ENCODE measurements around the gene KIAA1549. TPM values are rescaled to one million over a fixed set of nuclear protein-coding genes. Genes with fewer than 3 reads are reported as not detected.
A peak's percentile ranks its signal among the peaks of the same experiment; 100 is the strongest.

Gene KIAA1549
- total RNA-seq, 2 experiments from 2014 or later, result 0.46 to 0.53 TPM

GRCh38 chr7:138845711-138846110 is 135.5 kb downstream of the KIAA1549 start:
- H3K4me1 Mint-ChIP-seq, result no peaks in the 10 kb centered on the region
- H3K36me3 Mint-ChIP-seq (ENCODE audit: low read depth), result no peaks in the 10 kb centered on the region
- peaks cover 4% of the 10 kb centered on the region for H3K9me3 Mint-ChIP-seq (ENCODE audit: low read depth)
- ChIA-PET CTCF (no interaction called here), POLR2A (no interaction called here)
- DNase-seq (no peak), ATAC-seq (no peak)
- no peak overlapping the region for H3K4me3 Mint-ChIP-seq
- H3K27me3 Mint-ChIP-seq, result no peaks in the 10 kb centered on the region
- no peak overlapping the region for H3K27ac Mint-ChIP-seq
- intact Hi-C loops (cut with DNase I, micrococcal nuclease), result no loop called here

GRCh38 chr7:138843632-138844580 is 137.3 kb downstream of the KIAA1549 start:
- DNase-seq (no peak), ATAC-seq (no peak)
- no peaks in the 10 kb centered on the region for H3K36me3 Mint-ChIP-seq (ENCODE audit: low read depth)
- ChIA-PET CTCF (interaction anchor here (0.6 kb wide), 2 partner anchors 69 to 210 kb away, joined by 3 read pairs; no protein-coding TSS in a partner anchor), POLR2A (no interaction called here)
- no peak overlapping the region for H3K4me3 Mint-ChIP-seq
- peaks cover 4% of the 10 kb centered on the region for H3K27me3 Mint-ChIP-seq
- intact Hi-C loops (cut with DNase I, micrococcal nuclease), result no loop called here
- no peaks in the 10 kb centered on the region for H3K9me3 Mint-ChIP-seq (ENCODE audit: low read depth)
- no peaks in the 10 kb centered on the region for H3K4me1 Mint-ChIP-seq
- no peak overlapping the region for H3K27ac Mint-ChIP-seq

GRCh38 chr7:138842111-138842510 is 139.1 kb downstream of the KIAA1549 start:
- H3K36me3 Mint-ChIP-seq (ENCODE audit: low read depth), result no peaks in the 10 kb centered on the region
- POLR2A ChIA-PET, result no interaction called here
- H3K4me1 Mint-ChIP-seq, result no peaks in the 10 kb centered on the region
- ATAC-seq, result no peak
- CTCF ChIA-PET, result interaction anchor here (0.7 kb wide), 1 partner anchor 29 kb away, joined by 3 read pairs; no protein-coding TSS in a partner anchor
- H3K27me3 Mint-ChIP-seq, result peaks cover 4% of the 10 kb centered on the region
- DNase-seq, result no peak
- H3K27ac Mint-ChIP-seq, result no peak overlapping the region
- H3K9me3 Mint-ChIP-seq (ENCODE audit: low read depth), result no peaks in the 10 kb centered on the region
- intact Hi-C loops (cut with DNase I, micrococcal nuclease), result no loop called here
- no peak overlapping the region for H3K4me3 Mint-ChIP-seq

GRCh38 chr7:138838166-138838565 is 143.0 kb downstream of the KIAA1549 start:
- H3K4me1 Mint-ChIP-seq, result peaks cover 10% of the 10 kb centered on the region
- no peak for DNase-seq
- H3K27me3 Mint-ChIP-seq, result peaks cover 13% of the 10 kb centered on the region
- intact Hi-C loops (cut with DNase I, micrococcal nuclease), result no loop called here
- ChIA-PET POLR2A (no interaction called here), CTCF (no interaction called here)
- no peak for ATAC-seq
- no peak overlapping the region for H3K4me3 Mint-ChIP-seq
- no peaks in the 10 kb centered on the region for H3K9me3 Mint-ChIP-seq (ENCODE audit: low read depth)
- no peaks in the 10 kb centered on the region for H3K36me3 Mint-ChIP-seq (ENCODE audit: low read depth)
- no peak overlapping the region for H3K27ac Mint-ChIP-seq

DNA sequence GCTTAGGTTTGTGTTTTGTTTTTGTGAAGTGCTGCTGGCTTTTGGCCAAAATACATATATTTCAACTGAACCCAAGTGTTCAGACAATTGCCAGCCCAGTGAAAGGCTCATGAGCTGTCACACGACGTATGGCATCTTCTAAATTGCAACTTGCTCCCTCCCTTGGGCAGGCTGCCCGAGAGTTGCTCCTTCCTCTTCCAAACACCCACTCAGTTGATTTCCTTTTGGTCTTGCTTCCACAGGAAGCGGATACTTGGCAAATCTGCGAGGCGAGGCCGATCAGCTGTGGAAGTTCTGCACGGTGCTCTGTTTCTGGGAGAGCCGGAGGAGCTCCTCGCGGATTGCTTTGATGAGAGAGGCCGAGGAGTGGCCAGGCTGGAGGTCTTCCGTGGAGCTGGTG is 143.6 kb downstream of the KIAA1549 start:
- intact Hi-C loops (cut with DNase I, micrococcal nuclease), result no loop called here
- H3K4me1 Mint-ChIP-seq, result peaks cover 10% of the 10 kb centered on the region
- H3K9me3 Mint-ChIP-seq (ENCODE audit: low read depth), result no peaks in the 10 kb centered on the region
- no peak for ATAC-seq
- DNase-seq, result no peak
- no peak overlapping the region for H3K4me3 Mint-ChIP-seq
- H3K27ac Mint-ChIP-seq, result no peak overlapping the region
- no peaks in the 10 kb centered on the region for H3K36me3 Mint-ChIP-seq (ENCODE audit: low read depth)
- CTCF ChIA-PET, result interaction anchor here (0.6 to 1.2 kb wide), 3 partner anchors 14 to 222 kb away, joined by 3 read pairs; no protein-coding TSS in a partner anchor
- peaks cover 13% of the 10 kb centered on the region for H3K27me3 Mint-ChIP-seq
- POLR2A ChIA-PET, result no interaction called here

GRCh38 chr7:138835087-138835486 is 146.1 kb downstream of the KIAA1549 start:
- Mint-ChIP-seq H3K36me3 (ENCODE audit: low read depth) (no peaks in the 10 kb centered on the region), H3K27me3 (peaks cover 15% of the 10 kb centered on the region), H3K9me3 (ENCODE audit: low read depth) (no peaks in the 10 kb centered on the region), H3K27ac (no peak overlapping the region), H3K4me1 (peaks cover 10% of the 10 kb centered on the region), H3K4me3 (no peak overlapping the region)
- CTCF ChIA-PET, result no interaction called here
- no peak for DNase-seq
- intact Hi-C loops (cut with DNase I, micrococcal nuclease), result no loop called here
- POLR2A ChIA-PET, result no interaction called here
- ATAC-seq, result no peak

GRCh38 chr7:138834583-138834982 is 146.6 kb downstream of the KIAA1549 start:
- H3K4me3 Mint-ChIP-seq, result no peak overlapping the region
- no peaks in the 10 kb centered on the region for H3K9me3 Mint-ChIP-seq (ENCODE audit: low read depth)

DNA sequence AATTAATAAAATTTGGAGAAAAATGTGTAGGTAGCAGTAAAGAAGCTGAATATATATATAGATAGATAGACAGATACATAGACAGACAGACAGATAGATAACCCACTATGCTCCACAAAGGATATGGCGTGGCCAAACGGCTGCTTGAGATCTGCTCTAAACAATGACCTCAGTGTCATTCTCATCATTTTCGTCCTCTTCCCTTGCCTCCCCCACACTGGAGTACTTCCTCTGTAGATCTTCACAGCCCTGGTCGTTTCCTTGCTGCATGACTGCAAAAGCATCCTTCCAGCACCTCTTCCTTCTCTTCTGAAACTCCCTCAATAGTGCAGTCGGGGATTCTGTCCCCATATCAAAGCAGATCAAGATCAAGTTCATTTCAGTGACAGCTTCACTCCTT is 147.6 kb downstream of the KIAA1549 start:
- intact Hi-C loops (cut with DNase I, micrococcal nuclease), result no loop called here
- Mint-ChIP-seq H3K4me1 (peaks cover 10% of the 10 kb centered on the region), H3K27ac (no peak overlapping the region), H3K4me3 (no peak overlapping the region), H3K27me3 (peaks cover 12% of the 10 kb centered on the region), H3K36me3 (ENCODE audit: low read depth) (no peaks in the 10 kb centered on the region), H3K9me3 (ENCODE audit: low read depth) (no peaks in the 10 kb centered on the region)
- POLR2A ChIA-PET, result no interaction called here
- no peak for ATAC-seq
- CTCF ChIA-PET, result interaction anchor here (0.6 kb wide), 1 partner anchor 108 kb away, joined by 3 read pairs; no protein-coding TSS in a partner anchor
- no peak for DNase-seq

More at GRCh38 chr7:138834583-138834982, 146.6 kb downstream of the KIAA1549 start:
- no peaks in the 10 kb centered on the region for H3K36me3 Mint-ChIP-seq (ENCODE audit: low read depth)
- no peak overlapping the region for H3K27ac Mint-ChIP-seq
- peaks cover 15% of the 10 kb centered on the region for H3K27me3 Mint-ChIP-seq
- ChIA-PET CTCF (no interaction called here), POLR2A (no interaction called here)
- intact Hi-C loops (cut with DNase I, micrococcal nuclease), result no loop called here
- H3K4me1 Mint-ChIP-seq, result peaks cover 10% of the 10 kb centered on the region
- ATAC-seq (peak; percentile 91), DNase-seq (peak; percentile 41)

GRCh38 chr7:138832966-138833365 is 148.2 kb downstream of the KIAA1549 start:
- Mint-ChIP-seq H3K27me3 (peaks cover 12% of the 10 kb centered on the region), H3K4me3 (no peak overlapping the region), H3K36me3 (ENCODE audit: low read depth) (no peaks in the 10 kb centered on the region), H3K4me1 (peaks cover 10% of the 10 kb centered on the region), H3K27ac (no peak overlapping the region), H3K9me3 (ENCODE audit: low read depth) (no peaks in the 10 kb centered on the region)
- no peak for DNase-seq
- POLR2A ChIA-PET, result no interaction called here
- CTCF ChIA-PET, result no interaction called here
- intact Hi-C loops (cut with DNase I, micrococcal nuclease), result no loop called here
- no peak for ATAC-seq

GRCh38 chr7:138829335-138829734 is 151.9 kb downstream of the KIAA1549 start:
- H3K4me1 Mint-ChIP-seq, result peaks cover 12% of the 10 kb centered on the region
- ChIA-PET POLR2A (no interaction called here), CTCF (no interaction called here)
- no peaks in the 10 kb centered on the region for H3K9me3 Mint-ChIP-seq (ENCODE audit: low read depth)
- ATAC-seq, result no peak
- intact Hi-C loops (cut with DNase I, micrococcal nuclease), result no loop called here
- H3K4me3 Mint-ChIP-seq, result no peak overlapping the region
- DNase-seq, result no peak
- no peaks in the 10 kb centered on the region for H3K36me3 Mint-ChIP-seq (ENCODE audit: low read depth)
- H3K27me3 Mint-ChIP-seq, result peaks cover 11% of the 10 kb centered on the region
- H3K27ac Mint-ChIP-seq, result no peak overlapping the region

GRCh38 chr7:138828302-138828701 is 152.9 kb downstream of the KIAA1549 start:
- intact Hi-C loops (cut with DNase I, micrococcal nuclease), result no loop called here
- no peaks in the 10 kb centered on the region for H3K9me3 Mint-ChIP-seq (ENCODE audit: low read depth)
- H3K27me3 Mint-ChIP-seq, result peaks cover 6% of the 10 kb centered on the region
- POLR2A ChIA-PET, result no interaction called here
- CTCF ChIA-PET, result no interaction called here
- peaks cover 7% of the 10 kb centered on the region for H3K4me1 Mint-ChIP-seq
- DNase-seq, result no peak
- no peaks in the 10 kb centered on the region for H3K36me3 Mint-ChIP-seq (ENCODE audit: low read depth)
- no peak overlapping the region for H3K4me3 Mint-ChIP-seq
- ATAC-seq, result no peak
- no peak overlapping the region for H3K27ac Mint-ChIP-seq

GRCh38 chr7:138825049-138825721 is 156.0 kb downstream of the KIAA1549 start:
- ChIA-PET CTCF (interaction anchor here (0.7 kb wide), 1 partner anchor 114 kb away, joined by 3 read pairs; no protein-coding TSS in a partner anchor), POLR2A (interaction anchor here (0.6 kb wide), 1 partner anchor 471 kb away, joined by 3 read pairs; no protein-coding TSS in a partner anchor)
- H3K4me3 Mint-ChIP-seq, result no peak overlapping the region
- peaks cover 7% of the 10 kb centered on the region for H3K4me1 Mint-ChIP-seq
- H3K9me3 Mint-ChIP-seq (ENCODE audit: low read depth), result no peaks in the 10 kb centered on the region
- intact Hi-C loops (cut with DNase I, micrococcal nuclease), result no loop called here
- DNase-seq, result no peak
- peaks cover 2% of the 10 kb centered on the region for H3K27me3 Mint-ChIP-seq
- H3K36me3 Mint-ChIP-seq (ENCODE audit: low read depth), result no peaks in the 10 kb centered on the region
- ATAC-seq, result peak; percentile 69
- H3K27ac Mint-ChIP-seq, result peak overlapping the region; percentile 7

All from activated CD4-positive, alpha-beta T cell treated with anti-CD3 and anti-CD28 coated beads for 36 hours (primary cell).